Coronary artery (tissue), 2 donors: ENCODE measurements around the gene SMIM33.
A peak's percentile ranks its signal among the peaks of the same experiment; 100 is the strongest.
"Not testable (repeated sequence)": the region's sequence is repeated elsewhere in the genome, so short reads cannot be mapped to it uniquely, and the experiment has no call there.

Experiments
- DNase-seq: peaks from one replicate; pipeline ENCODE4 v3.0.0-alpha.2; 2017; ENCODE audit warnings: low spot score
- H3K27ac ChIP-seq, 2 donors: fragments of 200-600 bp; sonication (generic); one replicate each; pipeline ENCODE4 v1.5.1; 2016 to 2019
- H3K4me3 ChIP-seq: fragments of 200-600 bp; sonication (generic); 2 replicates; pipeline ENCODE4 v1.5.1; 2016; ENCODE audit warnings: mild to moderate bottlenecking, moderate library complexity
- CTCF ChIP-seq: fragments of 200-600 bp; sonication (generic); IDR thresholded peaks from one replicate; pipeline ENCODE4 v1.5.1; 2019; ENCODE audit warnings: antibody characterized with exemption

The SMIM33 gene

GRCh38 chr5:139438707-139439012 lies 32.1 kb upstream of the SMIM33 start:
- Histone ChIP-seq H3K4me3 (peak overlapping the region; percentile 93), H3K27ac (peak overlapping the region; percentile 96 to 98)
- no peak for DNase-seq
- no peak for TF ChIP-seq CTCF

GRCh38 chr5:139439013-139439903 lies 31.5 kb upstream of the SMIM33 start, which contains the start of gene DNAJC18:
DNAJC18 (minus strand) TSS chr5:139439525; CDS start chr5:139439445, 80 bp downstream.
- Histone ChIP-seq H3K27ac (peak within 1 kb of the TSS; percentile 96 to 98), H3K4me3 (peak within 1 kb of the TSS; percentile 93)
- no peak for TF ChIP-seq CTCF
- DNase-seq = peak; percentile 93

GRCh38 chr5:139440416-139440815 lies 30.4 kb upstream of the SMIM33 start:
- not testable (repeated sequence) for DNase-seq, H3K4me3 ChIP-seq, H3K27ac ChIP-seq

- Histone ChIP-seq H3K27ac (no peak overlapping the region), H3K4me3 (no peak overlapping the region)
- no peak for TF ChIP-seq CTCF
- no peak for DNase-seq
These were observed 26.9 kb upstream of the SMIM33 start for GRCh38 chr5:139443831-139444453.

GRCh38 chr5:139445325-139446170 lies 25.3 kb upstream of the SMIM33 start:
- no peak for TF ChIP-seq CTCF
- Histone ChIP-seq H3K27ac (no peak overlapping the region), H3K4me3 (no peak overlapping the region)
- no peak for DNase-seq

GRCh38 chr5:139446956-139447779 lies 23.6 kb upstream of the SMIM33 start:
- no peak for DNase-seq
- H3K27ac ChIP-seq = no peak overlapping the region
- no peak for TF ChIP-seq CTCF

More at GRCh38 chr5:139446956-139447779, 23.6 kb upstream of the SMIM33 start:
- H3K4me3 ChIP-seq = no peak overlapping the region
